Inflammatory macrophage treated with lipopolysaccharide for 4 hours (primary cell): ENCODE data around the gene SYCP1.
A peak's percentile ranks its signal among the peaks of the same experiment; 100 is the strongest.
"Not testable (repeated sequence)": the region's sequence is repeated elsewhere in the genome, so short reads cannot be mapped to it uniquely, and the experiment has no call there.

Source experiments
- DNase-seq: peaks from one replicate; pipeline ENCODE4 v3.0.0-alpha.2; 2020

The SYCP1 gene

GRCh38 chr1:114854693-114855320 lies at the start of gene SYCP1:
TSS of gene SYCP1 (plus strand) at chr1:114854863. CDS start at chr1:114855465, 602 bp downstream.
- DNase-seq: no peak

GRCh38 chr1:114819869-114820268 lies 34.8 kb upstream of the SYCP1 start:
- DNase-seq: no peak

- DNase-seq: no peak
Observed at GRCh38 chr1:114820392-114820791, 34.3 kb upstream of the SYCP1 start.

- DNase-seq: no peak
Observed at GRCh38 chr1:114821978-114822377, 32.7 kb upstream of the SYCP1 start.

- DNase-seq: no peak
Observed at GRCh38 chr1:114828251-114828650, 26.4 kb upstream of the SYCP1 start.

- not testable (repeated sequence) for DNase-seq
Observed at GRCh38 chr1:114830075-114830474, 24.6 kb upstream of the SYCP1 start.

GRCh38 chr1:114831276-114831994 lies 23.2 kb upstream of the SYCP1 start:
- no peak for DNase-seq

GRCh38 chr1:114832057-114832456 lies 22.6 kb upstream of the SYCP1 start:
- no peak for DNase-seq

GRCh38 chr1:114833421-114833820 lies 21.2 kb upstream of the SYCP1 start:
- DNase-seq: no peak

GRCh38 chr1:114844270-114844669 lies 10.4 kb upstream of the SYCP1 start:
- no peak for DNase-seq

GRCh38 chr1:114853584-114853983 lies 1.1 kb upstream of the SYCP1 start:
- DNase-seq: no peak

GRCh38 chr1:114861384-114861783 lies 6.7 kb downstream of the SYCP1 start:
- no peak for DNase-seq

GRCh38 chr1:114892194-114892918 lies 37.7 kb downstream of the SYCP1 start:
- no peak for DNase-seq

- DNase-seq: no peak
Observed at GRCh38 chr1:114896795-114897194, 42.1 kb downstream of the SYCP1 start.

GRCh38 chr1:114901814-114902213 lies 47.2 kb downstream of the SYCP1 start:
- no peak for DNase-seq

- DNase-seq: no peak
Observed at GRCh38 chr1:114902343-114902742, 47.7 kb downstream of the SYCP1 start.

GRCh38 chr1:114903480-114903879 lies 48.8 kb downstream of the SYCP1 start:
- no peak for DNase-seq

- not testable (repeated sequence) for DNase-seq
Observed at GRCh38 chr1:114915720-114916119, 61.1 kb downstream of the SYCP1 start.

GRCh38 chr1:114926607-114927006 lies 71.9 kb downstream of the SYCP1 start:
- no peak for DNase-seq

- peak; percentile 53 for DNase-seq
Observed at GRCh38 chr1:114927401-114927800, 72.7 kb downstream of the SYCP1 start.

- DNase-seq: no peak
Observed at GRCh38 chr1:114956570-114956969, 101.9 kb downstream of the SYCP1 start.

GRCh38 chr1:114959423-114959822 lies 104.8 kb downstream of the SYCP1 start:
- no peak for DNase-seq

GRCh38 chr1:114976891-114977290 lies 122.2 kb downstream of the SYCP1 start:
- DNase-seq: no peak
